Epithelial cell of prostate (primary cell): ENCODE results near the gene LOXHD1.

Experiments used
- DNase-seq: peaks from one replicate; pipeline ENCODE4 v3.0.0-alpha.2; 2011; ENCODE audit warnings: low read depth, low spot score
- H3K27ac ChIP-seq: fragments of 450-650 bp; 2 replicates; pipeline ENCODE4 v1.5.1; 2017; ENCODE audit warnings: mild to moderate bottlenecking

Gene LOXHD1

DNA sequence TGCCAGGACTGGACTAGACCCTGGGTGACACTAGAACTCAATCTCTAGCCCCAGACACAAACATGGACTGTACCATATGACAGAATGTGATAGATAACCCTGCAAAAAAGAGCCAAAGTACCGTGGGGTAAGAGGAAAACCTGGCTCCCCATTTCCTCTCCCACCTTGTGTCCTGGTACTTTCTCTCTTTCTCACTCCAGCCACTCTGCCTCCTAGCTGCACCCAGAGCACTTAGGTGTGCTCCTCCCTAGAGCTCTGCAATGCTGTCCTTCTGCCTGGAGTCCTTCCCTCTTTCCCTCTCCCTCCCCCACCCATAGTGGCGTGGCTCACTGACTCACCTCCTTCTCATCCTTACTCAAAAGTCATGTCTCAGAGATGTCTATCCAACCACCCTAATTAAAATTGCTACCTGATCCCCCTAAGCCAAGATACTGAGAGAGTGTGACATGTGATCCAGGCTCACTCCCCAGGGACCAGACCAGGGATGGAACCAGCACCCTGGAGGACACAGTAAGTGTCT is 171.3 kb downstream of the LOXHD1 start:
- no peak for DNase-seq
- no peak overlapping the region for H3K27ac ChIP-seq

DNA sequence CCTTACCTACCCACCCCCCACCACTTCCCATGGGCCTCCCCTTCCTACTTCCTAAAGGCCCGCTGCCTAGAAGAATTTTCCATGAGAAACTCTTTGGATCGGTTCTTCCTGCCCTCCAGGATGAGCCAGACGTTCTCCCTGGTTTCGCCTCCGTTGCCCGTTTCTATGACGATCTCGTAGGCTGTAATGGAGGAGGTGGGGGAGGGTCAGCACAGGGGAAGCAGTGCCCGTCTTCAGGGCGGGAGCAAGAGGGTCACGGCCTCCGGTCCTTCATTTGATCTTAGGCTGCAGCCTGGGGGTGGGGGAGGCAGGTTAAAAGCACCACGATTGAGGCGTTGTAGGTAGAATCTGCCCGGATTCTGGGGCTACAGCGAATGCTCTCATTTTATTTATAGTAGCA is 172.0 kb downstream of the LOXHD1 start:
- no peak overlapping the region for H3K27ac ChIP-seq
- no peak for DNase-seq

DNA sequence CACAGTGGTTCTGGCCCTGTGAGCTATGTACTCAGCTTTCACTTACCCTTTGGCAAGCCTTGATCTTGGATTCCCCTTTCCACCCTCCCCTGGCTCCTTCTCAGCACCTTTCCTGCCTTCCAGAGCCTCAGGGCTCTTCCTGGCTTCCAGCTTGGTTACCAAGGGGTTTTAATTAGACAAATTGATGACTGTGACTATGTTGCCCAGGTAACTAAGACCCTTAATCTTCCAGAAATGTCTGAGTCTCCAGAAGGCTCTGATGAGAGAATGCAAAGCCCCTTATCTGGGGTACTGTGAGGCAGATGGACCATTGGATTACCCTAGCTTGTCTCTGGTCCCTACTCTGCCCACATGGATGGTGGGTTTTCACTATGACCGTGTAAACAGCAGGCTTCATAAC is 174.2 kb downstream of the LOXHD1 start:
- H3K27ac ChIP-seq, result no peak overlapping the region
- DNase-seq, result no peak

DNA sequence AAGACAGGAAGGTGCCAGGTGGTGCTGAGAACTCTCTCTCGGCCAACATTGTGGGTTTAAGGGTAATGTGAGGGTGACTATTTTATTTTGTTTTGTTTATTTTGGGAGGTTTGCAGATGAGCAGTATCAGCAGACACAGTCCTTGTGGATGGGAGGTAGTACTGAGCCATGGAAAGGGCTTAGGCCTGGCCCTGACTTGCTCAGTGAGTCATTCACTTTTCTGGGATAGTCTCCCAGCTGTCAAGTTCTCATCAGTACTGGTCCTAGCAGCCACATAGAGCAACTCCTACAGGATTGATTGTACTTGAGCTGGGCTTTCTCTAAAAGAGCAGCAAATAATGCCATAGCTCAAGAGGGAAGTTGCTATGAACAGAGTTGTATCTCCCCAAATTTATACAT is 175.2 kb downstream of the LOXHD1 start:
- no peak overlapping the region for H3K27ac ChIP-seq
- peak; percentile 18 for DNase-seq

DNA sequence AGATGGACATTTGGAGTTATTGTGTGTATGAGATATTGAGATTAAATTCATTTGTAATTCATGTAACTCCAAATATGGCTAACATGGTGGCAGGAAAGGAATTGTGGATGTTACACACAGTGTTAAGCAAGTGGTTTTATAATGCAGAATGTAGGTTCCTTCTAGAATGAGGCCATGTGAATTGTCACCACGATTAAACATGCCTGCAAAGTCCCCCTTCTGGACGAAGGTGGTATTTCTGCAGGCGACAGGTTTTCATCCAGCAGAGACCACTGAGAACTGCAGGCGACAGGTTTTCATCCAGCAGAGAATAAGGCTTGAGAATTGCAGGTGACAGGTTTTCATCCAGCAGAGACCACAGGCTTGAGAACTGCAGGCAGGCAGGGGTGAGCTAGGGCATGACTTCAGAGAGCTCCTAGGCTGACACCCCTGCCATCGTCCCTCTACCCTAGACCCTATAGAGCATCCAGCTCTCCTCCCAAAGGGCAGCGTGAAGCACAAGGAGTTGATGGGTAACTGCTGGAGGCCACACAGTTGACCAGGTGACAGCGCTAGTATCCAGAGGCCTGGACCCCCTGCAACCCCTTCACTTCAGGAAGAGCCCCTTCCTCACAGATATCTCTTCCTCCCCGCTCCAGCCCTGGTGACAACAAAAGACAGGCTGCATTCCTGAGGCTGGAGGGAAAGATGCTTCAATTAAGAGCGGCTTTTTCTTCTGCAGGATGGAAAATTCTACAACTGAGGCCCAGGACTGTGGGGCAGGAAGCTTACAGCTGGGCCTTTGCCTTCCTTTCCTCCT is 175.8 kb downstream of the LOXHD1 start:
- no peak for DNase-seq
- H3K27ac ChIP-seq, result no peak overlapping the region

DNA sequence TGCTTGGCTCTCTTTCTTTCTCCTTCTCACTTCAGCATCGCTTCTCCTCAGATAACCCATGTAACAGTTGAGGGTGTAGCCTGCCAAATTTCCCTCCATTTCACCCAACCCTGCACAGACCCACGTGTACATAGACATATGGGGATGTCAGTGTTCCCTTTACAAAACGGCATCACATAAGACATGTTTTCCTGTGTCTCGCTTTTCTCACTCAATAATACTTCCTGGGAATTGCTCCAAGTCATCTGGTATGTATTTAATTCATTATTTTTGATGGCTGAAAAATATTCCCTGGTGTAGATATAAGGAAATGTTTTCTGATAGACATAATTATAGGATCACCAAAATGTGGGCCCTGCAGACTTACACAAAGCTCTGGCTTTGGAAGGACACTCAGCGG is 176.8 kb downstream of the LOXHD1 start:
- H3K27ac ChIP-seq, result no peak overlapping the region
- no peak for DNase-seq

DNA sequence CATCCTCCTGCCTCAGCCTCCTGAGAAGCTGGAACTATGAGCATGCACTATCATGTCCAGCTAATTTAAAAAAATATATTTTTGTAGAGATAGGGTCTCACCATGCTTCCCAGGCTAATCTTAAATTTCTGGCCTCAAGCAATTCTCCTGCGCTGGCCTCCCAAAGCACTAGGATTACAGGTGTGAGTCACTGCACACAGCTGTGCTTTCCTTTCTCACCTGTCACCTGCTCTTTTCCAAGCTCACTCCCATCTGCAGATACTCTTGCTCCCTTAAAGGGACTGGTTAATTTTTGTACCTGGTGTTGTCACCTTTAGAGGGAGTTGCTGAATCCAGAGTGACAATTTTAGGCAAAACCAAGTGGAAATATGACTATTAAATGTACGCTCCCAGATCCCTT is 178.2 kb downstream of the LOXHD1 start:
- H3K27ac ChIP-seq, result no peak overlapping the region
- DNase-seq, result no peak

DNA sequence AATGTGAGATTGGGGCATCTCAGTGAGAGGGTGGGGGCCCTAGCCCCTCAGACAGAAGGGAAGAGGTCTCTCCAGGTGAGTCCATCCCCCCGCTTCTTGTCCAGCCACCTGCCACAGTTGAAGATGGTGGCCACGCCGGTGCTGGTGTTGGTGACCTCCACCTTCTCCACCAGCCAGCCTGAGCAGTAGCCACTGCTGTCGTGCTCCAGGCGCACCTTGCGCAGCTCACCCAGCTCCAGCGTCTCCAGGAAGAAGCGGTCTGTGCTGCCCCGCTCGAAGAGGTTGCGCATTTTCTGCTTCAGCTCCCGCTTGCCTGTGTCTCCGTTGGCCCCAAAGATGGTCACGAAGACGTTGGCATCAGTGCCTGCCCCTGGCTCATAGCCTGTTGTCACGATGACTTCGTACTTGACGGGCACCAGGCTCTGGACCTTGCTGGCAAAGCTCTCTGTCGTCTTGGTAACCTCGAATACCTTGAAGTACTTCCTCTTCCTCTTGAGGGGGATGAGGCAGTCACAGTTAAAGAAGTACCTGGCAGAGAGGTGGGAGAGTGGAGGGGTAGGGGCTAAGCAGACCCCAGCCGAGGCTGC is 179.5 kb downstream of the LOXHD1 start:
- no peak for DNase-seq
- no peak overlapping the region for H3K27ac ChIP-seq

DNA sequence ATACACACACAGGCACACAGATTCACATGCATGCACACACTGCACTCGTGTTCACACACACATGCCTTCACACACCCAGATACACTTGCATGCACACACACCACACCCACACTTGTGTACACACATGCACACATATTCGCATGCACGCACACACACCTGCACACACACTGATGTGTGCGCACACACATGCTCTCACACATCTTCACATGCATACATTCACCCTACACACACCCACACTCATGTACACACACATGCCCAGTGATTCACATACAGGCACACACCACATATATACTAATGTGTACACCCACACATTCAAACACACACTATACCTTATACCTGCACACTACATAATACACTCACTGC is 181.6 kb downstream of the LOXHD1 start:
- no peak overlapping the region for H3K27ac ChIP-seq
- no peak for DNase-seq

DNA sequence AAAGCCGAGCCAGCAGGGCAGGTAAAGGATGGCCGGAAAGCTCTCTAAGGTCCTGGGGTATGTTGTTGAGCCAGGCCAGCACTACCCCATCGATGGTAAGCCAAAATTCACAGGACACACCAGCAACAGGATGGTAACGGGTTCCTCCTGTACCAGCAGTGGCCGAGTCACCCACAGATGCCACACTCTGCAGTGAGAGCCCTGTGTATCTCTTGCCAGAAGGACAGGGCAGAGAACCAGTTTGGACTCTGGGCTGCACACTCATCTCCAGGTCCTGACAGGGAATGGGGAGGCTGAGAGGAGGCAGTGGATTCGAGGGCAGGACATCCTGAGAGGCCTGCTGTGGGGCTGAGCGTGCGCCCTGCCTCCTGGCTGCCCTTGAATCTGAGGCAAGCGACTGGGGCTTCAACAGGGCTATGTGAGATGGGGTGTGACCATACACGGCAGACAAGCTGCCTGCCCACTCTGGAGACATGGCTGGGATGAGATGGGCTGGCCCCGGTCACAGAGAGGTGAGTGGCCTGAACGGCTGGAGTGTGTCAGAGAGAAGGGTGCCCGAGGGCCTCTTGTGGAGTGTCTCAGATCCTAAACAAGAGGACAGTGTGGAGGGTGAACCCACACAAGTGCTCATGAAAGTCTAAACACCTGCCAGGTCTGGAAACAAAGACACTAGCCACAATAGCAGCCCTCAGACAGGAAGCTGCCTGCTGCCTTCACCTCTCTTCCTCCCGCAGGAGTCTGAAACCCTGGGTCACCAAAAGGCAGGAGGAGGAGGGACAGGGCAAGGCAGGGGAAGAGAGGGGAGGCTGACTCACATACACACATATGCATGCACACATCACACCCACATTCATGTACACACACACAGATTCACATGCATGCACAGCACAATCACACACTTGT is 182.3 kb downstream of the LOXHD1 start:
- no peak overlapping the region for H3K27ac ChIP-seq
- no peak for DNase-seq

DNA sequence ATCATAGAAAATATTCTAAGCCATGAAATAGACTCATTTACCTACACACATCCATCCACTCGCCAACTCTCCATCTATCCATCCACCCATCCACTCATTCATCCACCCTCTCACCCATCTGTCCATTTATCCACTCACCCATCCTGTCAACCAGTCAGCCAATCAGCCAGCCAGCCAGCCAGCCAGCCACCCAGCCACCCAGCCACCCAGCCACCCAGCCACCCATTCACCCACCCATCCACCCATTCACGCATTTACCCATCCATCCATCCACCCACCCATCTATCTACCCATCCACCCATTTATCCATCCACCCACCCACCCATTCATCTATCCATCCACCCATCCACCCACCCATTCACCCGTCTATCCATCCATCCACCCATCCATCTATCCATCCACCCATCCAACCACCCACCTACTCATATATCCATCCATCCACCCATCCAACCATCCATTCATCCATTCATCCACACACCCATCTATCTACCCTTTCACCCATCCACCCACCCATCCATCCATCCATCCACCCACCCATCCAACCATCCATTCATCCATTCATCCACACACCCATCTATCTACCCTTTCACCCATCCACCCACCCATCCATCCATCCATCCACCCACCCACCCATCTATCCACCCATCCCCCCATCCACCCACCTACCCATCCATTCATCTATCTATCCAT is 185.1 kb downstream of the LOXHD1 start:
- no peak for DNase-seq
- H3K27ac ChIP-seq, result no peak overlapping the region

DNA sequence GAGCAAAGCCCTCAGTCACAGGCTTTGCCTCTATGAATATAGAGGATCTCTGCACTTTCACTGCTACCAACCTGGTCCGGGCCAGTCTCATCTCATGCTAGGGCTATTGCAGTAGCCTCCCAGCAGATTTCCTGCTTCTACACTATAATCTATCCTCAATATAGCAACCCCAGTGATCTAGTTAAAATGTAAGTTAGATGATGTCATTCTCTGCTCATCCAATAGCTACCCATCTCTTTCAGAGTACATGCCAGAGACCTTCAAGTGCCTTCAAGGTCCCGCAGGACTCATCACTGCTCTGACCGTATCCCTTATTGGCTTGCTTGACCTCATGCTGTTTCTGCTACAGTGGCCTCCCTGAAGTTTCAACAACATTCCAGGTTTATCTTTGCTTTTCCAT is 186.3 kb downstream of the LOXHD1 start:
- H3K27ac ChIP-seq, result no peak overlapping the region
- no peak for DNase-seq

DNA sequence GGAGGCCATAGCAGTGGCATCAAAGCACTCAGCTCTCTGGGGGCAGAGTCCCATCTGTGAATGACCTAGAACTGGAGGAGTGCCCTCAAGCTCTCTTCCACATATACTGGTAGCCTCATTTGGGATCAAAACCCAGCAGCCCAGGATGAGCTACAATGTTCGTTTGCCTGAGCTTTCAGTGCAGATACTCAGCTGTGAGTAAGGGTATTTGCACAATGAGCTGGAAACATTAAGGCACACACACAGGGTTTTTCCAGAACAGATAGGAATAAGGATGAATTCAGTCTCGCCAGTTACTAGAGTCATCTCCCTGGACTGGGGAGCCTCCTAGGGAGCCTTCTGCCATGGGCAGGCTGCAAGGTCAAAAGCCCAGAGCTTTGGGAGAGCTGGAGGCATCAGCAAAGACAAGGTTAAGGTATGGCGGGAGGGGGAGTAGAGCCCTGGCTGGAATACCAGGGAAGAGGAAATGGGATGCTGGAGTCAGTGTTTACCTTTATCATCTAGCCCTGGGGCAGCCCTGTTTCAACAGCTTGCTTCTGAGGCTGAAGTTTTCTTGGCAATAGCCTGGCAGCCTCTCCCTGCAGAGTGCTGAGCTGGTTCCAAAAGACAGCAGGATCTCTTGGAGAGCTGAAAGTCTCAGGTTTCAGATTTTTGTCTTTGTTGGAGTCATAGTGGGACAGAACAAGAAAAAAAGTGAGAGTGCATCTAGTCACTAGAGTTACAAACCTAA is 187.7 kb downstream of the LOXHD1 start:
- peak overlapping the region; percentile 21 for H3K27ac ChIP-seq
- no peak for DNase-seq

DNA sequence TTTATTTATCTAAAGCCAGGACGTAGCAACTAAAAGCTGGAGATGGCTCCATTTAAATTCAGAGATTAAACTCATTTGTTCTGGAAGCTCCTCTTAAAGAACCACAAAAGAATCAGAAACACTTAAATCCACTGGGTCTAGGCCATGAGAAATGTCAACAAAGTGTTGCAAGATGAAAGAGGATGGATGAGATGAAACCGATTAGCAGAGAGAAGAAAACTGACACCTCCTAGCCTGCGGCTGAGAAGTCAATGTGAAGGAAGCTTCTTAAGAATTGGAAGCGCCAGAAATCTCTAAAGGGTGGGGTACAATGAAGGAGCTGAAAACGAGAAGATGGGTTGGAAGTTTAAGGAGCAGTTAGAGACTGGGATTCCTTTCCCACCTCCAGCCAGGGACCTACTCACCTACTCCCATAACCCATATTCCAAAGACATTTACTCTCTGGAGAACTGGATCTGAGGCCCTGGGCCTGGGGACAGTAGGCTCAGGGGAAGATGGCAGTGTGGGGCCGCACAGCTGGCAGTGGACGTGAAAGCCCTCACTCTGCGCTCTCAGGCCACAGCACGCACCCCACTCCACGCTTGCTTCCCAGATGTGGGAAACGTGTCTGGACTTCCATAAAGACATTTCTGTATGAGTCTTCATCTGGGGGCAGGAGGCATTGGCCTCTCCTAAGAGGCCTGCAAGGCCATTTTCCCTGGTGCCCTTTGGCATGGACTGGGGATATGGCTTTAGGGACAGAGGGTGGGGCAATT is 188.4 kb downstream of the LOXHD1 start:
- DNase-seq, result no peak
- H3K27ac ChIP-seq, result peak overlapping the region; percentile 21

DNA sequence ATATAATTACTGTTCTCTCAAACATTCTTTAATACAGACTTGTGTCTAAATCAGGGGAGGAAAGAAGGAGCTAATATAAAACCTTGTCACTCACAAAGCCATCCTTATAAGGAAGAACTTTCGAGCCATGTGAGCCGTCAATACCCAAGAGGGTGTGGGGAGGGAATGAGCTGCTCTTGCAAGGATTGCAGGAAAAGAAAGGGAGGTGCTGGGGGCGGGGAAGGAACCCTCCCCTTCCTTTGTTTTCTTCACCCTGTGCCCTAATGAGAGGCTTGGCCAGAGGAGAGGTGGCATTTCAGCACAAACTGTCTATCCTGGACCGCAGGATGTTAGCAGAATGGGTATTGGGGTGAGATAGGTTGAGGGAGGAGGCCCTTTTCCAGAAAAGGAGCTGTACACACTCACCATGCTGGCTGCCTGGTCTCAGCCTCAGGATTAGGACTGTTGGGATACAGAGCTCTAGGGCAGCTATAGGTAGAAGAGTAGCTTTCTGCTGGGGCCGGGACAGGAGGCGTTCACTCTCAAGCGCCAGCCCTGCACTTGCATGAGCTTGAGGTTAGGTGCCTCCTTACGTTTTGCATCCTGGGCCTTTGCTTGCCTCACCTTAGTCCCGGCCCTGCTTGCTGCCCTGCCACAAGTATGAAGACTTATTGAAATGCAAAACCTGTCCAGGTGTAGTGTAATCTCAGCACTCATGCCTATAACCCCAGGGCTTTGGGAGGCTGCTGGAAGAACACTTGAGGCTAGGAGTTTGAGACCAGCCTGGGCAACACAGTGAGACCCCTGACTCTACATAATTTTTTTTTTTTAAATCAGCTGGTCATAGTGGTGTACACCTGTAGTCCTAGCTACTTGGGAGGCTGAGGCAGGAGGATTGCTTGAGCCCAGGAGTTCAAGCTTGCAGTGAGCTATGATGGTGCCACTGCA is 190.5 kb downstream of the LOXHD1 start:
- DNase-seq, result no peak

DNA sequence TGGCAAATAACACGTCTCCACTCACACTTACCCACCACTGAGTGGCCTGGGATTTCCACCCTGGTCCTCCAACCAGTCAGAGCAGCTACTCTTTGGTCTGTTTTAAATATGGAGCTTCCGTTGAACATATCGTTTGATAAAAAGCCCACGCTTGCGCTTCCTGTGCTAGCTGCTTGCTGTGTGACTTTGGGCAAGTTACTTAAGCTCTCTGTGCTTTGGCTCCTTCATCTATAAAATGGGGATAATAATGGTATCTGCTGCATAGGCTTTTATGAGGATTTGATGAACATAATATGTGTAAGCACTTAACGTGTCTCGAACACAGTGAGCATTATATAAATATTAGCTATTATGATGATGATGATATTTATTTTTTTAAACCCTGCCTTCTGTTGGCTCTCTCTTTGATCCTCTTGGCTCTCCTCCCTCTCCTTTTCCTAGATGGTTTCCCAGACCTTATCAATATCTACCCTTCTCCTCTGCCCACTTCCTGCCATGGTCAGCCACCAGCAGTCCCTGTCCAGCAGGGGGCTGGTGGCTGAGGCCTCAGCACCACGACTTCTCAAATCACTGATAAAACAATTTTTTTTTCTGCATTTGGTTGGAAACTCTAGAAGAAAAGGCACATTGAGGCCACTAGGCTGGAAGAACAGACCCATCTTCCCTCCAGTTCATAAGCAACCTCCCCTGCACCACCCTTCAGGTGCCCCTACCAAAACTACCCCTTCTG is 191.9 kb downstream of the LOXHD1 start:
- no peak for DNase-seq
- H3K27ac ChIP-seq, result no peak overlapping the region

More for the DNA sequence above, 190.5 kb downstream of the LOXHD1 start:
- H3K27ac ChIP-seq, result no peak overlapping the region

DNA sequence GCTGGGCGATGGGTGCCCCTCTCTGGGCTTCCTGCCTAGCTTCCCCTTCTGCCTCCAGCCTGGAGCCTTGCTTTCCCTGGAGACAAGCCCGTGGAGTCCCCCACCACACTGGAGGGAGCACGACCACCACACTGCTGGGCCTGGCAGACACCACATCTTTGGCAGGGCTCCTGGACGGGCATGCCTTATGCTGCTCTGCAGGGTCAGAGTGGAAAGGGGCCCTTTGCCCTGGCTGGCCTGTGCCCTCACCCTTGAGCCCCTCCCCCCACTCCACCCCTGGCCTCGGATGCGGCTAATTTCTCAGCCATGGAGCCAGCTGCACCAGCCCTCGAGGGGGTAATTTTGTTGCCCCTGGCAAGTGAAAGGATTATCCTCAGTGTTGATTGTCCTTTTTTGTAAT is 194.5 kb downstream of the LOXHD1 start:
- no peak for DNase-seq
- no peak overlapping the region for H3K27ac ChIP-seq
